ENCODE results near the gene ZC3H15. TPM values are rescaled to one million over a fixed set of nuclear protein-coding genes. Genes with fewer than 3 reads are reported as not detected.

Gene ZC3H15
- total RNA-seq, result 52.2 and 54.3 TPM in 2 replicates

DNA sequence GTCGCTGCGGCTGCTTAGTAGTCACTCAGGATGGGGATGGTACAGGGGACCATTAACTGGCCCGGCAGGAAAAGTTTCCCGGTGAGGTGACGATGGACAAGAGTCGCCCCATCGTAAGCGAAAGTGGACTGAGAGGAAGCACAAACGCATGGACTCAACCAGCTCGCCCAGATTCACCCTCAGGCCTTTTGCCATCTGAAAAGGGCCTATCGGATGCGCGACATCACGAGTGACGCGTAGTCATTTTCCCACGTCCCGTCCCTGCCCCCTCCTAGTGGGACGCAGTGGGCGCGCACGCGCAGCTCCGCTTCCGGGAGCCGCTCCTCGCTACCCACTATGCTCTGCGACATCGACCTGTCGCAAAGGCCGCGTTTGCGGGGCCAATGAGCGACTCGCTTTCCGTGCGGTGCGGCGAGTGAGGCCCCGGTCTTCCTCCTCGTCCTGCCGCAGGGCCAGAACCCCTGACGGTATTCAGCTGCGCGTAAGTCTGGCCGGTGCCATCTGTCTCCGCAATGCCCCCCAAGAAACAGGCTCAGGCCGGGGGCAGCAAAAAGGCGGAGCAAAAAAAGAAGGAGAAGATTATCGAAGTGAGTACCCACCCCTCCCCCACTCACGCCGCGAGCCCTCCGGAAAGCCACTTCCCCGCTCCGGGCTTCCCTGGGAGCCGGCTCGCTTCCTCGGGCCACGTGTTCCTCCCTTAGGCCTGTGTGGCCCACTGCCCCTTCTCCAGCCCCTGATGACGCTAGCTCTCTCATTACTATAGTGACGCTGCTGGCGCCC, at the start of gene ZC3H15:
TSS of gene ZC3H15 (plus strand) at position 390 of the 780 bp plus-strand sequence. CDS start at position 513, 123 bp downstream.

Other genes starting within 250 kb of the ZC3H15 start
- 564 and 733 TPM in 2 replicates for gene ITGAV, start 103.8 kb downstream of the ZC3H15 start, total RNA-seq
- gene FAM171B, start 207.8 kb downstream of the ZC3H15 start, total RNA-seq, result 4.3 and 8.5 TPM in 2 replicates